ENCODE data around the gene CGREF1. TPM values are rescaled to one million over a fixed set of nuclear protein-coding genes. Genes with fewer than 3 reads are reported as not detected.

The CGREF1 gene, protein sequence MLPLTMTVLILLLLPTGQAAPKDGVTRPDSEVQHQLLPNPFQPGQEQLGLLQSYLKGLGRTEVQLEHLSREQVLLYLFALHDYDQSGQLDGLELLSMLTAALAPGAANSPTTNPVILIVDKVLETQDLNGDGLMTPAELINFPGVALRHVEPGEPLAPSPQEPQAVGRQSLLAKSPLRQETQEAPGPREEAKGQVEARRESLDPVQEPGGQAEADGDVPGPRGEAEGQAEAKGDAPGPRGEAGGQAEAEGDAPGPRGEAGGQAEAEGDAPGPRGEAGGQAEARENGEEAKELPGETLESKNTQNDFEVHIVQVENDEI
- polyA plus RNA-seq = 10 to 100 TPM in 1 of 3 donors, 1 to 10 TPM in 2; 3.3 to 12.7 (median 5.0) TPM

DNA sequence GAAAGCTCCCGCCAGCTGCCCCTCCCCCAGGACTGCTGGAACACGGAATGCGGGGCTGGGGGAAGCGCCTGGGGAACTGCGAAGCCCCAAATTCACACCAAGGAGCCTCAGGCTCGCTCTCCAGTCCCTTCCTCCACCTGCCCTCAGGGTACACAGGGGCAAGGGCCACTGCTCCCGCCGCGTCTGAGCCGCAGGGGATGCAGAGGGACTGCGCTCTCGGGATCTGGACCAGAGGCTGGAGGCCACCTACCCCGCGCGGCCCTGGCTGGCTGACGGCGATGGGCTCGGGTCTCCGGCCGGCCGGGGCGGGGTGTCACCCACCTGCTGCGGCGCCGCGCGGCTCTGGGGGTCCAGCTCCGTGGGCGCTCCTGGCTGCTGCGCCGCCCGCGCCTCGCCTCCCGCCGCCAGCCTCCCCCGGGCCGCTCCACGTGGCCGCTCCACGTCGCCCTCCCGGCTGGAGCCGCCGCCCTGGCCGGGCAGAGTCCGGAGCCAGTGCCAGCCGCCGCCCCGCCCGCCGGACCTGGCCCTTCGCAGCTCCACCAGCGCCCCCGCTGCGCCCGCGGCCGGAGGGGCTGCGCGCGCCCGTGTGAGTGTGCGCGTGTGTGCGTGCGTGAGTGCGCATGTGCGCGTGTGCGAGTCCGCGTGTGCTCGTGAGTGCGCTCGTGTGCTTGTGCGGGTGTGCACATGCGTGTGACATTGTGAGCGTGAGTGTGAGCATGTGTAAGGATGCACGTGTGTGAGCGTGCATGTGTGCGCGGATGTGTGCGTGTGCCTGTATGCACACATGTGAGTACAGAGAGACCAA, at the start of gene CGREF1:
Gene CGREF1, minus strand, starts transcription at position 604 of the 805 bp plus-strand sequence. CDS start 14,762 bp downstream, outside the sequence.
- H3K27ac ChIP-seq (ENCODE audit: low read depth, low read length) = no peak within 1 kb of the TSS
- WGBS, 3 donors = 4 to 5% (median 5%) methylated on average over 54 to 84 of the region's 84 CpGs

DNA sequence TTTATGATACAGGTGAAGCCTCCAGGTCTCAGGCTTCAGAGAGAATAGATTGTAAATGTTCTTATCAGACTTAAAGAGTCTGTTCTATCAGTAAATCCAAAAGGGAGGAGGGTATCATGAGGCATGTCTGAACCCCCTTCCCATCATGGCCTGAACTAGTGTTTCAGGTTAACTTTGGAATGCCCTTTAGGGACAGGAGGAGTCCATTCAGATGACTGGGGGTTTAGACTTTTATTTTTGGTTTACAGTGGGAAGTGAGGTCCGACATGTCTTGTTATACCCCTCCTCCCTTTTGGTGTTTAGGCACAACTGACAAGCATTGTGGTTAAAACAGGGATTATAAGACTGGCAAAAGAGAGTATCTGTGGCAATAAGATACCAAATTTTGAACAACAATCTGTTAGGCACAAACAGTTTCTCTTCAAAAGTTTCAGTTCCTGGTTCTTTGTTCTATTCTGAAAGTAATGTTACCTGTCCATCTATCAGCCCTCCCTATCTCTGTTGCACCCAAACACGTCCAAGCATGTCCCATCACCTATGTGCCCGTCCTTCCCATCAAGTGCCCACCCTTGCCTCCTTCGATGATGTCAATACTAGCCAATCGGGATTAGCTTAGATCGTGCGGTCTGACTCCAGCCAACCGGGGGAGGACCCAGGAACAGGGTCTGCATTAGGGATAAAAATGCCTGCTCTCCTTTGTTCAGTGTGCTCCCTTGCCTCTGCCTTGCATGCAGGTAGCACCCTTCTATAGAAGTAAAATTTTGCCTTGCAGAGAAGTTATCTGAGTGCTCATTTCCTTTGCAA, 46.2 kb upstream of the CGREF1 start:
- WGBS, 3 donors = 83 to 86% (median 84%) methylated on average over 8 of the region's 8 CpGs
- H3K27ac ChIP-seq (ENCODE audit: low read depth, low read length) = no peak overlapping the region

DNA sequence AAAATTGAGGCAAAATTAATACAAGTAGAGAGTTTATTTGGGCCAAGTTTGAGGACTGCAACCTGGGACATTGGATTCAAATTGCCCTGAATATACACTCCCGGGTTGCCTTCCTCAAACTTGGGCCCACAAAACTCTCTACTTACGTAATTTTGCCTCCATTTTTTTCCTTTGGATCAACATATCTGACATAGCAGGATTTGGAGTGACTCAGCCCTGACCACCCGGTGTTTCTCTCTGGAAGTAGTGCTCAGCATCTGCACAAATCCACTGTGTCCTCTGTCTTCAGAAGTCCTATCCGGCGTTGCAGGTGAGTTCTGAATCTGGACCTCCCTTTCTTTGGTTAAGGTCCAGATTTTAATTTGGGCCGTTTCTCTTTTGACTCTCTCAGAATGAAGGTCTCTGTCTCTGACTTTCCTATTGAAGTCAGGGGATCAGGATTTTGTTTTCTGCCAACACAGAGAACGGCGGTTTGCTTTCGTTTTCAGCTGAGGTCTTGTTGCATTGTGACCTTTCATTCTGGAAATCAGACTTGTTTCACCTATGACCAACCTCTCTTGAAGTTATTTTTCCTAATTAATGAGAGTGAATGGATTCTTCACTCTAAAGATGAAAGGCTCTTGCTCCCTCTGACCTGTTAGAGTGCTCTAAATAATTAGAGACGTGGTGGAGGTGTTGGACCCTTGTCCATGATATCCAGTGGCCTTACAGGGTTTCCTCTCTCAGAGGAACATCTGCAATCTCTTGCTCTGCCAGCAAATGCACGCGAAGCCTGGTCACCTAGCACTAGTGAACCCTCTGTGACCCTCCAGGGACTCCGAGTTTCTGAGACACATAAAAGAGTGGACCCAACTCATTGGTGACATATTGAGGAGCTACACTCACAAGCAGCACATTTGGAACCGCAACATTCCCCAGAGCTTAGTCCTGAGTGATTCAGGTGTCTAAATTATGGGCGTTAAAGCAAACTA, 43.5 kb upstream of the CGREF1 start:
- H3K27ac ChIP-seq (ENCODE audit: low read depth, low read length) = no peak overlapping the region
- WGBS, 3 donors = 80 to 82% (median 81%) methylated on average over 15 of the region's 15 CpGs

DNA sequence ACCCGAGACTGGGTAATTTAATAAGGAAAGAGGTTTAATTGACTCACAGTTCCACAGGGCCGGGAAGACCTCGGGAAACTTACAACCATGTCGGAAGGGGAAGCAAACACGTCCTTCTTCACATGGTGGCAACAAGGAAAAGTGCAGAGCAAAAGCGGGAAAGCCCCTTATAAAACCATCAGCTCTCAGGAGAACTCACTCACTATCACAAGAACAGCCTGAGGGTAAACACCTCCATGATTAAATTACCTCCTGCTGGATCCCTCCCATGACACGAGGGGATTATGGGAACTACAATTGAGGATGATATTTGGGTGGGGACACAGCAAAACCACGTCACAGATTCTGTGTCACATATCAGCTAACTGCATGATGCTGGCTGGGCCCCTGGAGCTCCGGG, 41.3 kb upstream of the CGREF1 start:
- 76 to 88% (median 86%) methylated on average over 9 of the region's 9 CpGs for WGBS, 3 donors
- H3K27ac ChIP-seq (ENCODE audit: low read depth, low read length) = no peak overlapping the region

DNA sequence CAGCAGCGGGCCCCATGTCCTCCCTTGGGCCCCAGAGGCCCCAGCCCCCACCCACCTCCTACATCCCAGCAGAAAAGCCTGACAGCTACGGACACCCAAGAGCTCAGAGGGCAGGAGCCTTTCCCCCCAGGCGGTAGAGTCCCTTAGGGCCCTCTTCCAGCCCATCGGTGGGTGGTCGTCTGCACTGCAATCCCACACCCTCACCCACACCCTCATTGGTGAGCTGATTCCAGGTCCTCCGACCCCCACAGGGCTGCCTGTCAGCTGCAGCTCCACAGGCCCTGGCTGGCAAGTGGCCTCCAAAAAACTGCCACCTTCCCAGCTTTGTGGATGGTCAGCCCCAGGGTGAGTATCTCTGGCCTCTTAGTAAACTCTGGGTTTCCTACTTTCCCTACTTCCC, 40.3 kb upstream of the CGREF1 start:
- WGBS, 3 donors = 84 to 88% (median 86%) methylated on average over 6 of the region's 6 CpGs
- H3K27ac ChIP-seq (ENCODE audit: low read depth, low read length) = no peak overlapping the region

DNA sequence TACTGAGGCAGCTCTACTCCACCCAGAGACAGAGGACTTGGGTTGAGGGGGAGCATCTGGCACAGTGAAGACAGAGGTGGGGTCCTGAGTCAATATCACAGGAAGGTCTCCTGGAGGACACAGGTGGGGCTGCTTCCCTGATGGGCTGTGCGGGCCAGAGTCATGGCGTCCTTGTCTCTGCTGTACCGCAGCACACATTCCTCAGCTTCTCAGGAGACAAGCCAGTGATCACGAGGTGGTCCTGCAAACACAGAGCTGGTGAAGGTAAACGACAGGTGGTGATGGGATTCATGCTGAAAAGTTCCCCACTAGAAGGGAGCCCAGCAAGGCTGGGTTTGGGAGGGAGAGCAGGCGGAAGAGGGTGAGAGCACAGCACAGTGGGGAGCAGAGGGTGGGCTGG, 39.5 kb upstream of the CGREF1 start:
- H3K27ac ChIP-seq (ENCODE audit: low read depth, low read length) = no peak overlapping the region
- WGBS, 3 donors = 55 to 78% (median 75%) methylated on average over 6 of the region's 6 CpGs

DNA sequence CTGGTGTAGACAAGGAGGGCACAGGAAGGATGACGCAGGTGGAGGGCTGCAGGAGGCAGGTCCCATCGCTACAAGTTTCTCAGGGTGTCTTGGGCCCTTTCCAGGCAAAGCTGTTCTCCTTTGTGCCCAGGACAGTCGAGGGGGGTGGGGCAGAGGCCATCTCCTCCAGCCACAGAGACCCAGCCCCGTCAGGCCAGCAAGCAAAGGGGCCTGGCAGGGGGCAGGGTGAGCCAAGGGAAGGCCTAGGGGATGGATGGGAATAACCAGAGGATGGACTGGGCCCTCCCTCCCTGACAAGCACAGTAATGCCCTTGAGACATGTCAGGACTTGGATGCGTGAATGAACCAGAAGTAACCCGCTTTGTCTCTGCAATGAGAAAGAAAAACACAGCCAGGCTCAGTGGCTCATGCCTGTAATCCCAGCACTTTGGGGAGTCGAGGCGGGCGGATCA, 36.2 kb upstream of the CGREF1 start:
- H3K27ac ChIP-seq (ENCODE audit: low read depth, low read length) = no peak overlapping the region
- 67 to 80% (median 76%) methylated on average over 9 of the region's 9 CpGs for WGBS, 3 donors

DNA sequence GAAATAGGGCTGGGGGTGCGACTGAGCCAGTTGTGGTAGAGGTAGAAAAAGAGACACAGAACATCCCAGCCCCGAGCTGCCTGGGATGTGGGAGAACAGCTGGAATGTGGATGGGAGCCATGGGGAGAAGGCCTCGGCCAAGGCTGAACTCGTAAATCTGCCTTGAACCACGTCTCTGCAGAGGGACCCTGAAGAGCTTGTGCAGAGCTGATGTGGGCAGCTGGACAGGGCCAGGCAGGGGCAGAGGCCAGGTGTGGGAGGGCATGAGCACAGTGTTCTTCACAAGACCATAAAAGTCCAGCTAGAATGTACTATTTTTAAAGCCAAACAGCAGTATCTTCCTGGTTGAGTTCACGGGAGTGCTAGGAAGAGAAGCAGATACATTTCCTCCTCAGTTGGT, 35.6 kb upstream of the CGREF1 start:
- WGBS, 3 donors = 59 to 81% (median 61%) methylated on average over 6 of the region's 6 CpGs

DNA sequence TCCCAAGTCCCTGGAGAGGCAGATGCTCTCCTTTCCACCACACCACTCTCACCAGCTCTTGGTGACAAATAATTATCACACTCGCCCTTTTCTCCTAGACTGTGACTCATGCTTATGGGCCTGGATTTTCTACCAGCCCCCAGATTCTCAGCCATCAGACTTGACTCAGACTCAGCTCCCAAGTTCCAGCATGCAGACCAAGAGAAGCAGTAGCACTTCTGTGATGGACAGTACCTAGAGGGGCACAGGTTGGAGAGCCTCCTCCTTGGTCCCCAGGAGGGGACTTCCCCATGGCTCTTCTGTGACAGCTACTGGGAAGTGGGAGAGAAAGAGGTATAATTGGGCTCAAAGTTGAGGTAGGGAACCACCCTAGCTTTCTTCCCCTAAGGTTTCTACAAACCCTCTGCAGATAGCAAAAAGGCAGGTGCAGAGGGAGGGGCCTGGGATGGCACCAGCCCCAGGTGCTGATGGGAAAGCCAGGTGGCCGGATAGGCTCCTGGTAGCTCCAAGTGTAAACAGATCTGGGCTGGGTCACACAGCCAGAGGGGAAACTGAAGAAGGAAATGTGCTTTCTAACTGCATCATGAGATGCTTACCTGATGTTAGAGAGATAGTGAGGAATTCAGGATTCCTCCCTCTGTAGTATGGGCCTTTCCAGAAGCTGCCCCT, 34.0 kb upstream of the CGREF1 start:
- 72 to 84% (median 76%) methylated on average over 2 of the region's 2 CpGs for WGBS, 3 donors
- H3K27ac ChIP-seq (ENCODE audit: low read depth, low read length) = no peak overlapping the region

More for the DNA sequence above, 35.6 kb upstream of the CGREF1 start:
- H3K27ac ChIP-seq (ENCODE audit: low read depth, low read length) = no peak overlapping the region

DNA sequence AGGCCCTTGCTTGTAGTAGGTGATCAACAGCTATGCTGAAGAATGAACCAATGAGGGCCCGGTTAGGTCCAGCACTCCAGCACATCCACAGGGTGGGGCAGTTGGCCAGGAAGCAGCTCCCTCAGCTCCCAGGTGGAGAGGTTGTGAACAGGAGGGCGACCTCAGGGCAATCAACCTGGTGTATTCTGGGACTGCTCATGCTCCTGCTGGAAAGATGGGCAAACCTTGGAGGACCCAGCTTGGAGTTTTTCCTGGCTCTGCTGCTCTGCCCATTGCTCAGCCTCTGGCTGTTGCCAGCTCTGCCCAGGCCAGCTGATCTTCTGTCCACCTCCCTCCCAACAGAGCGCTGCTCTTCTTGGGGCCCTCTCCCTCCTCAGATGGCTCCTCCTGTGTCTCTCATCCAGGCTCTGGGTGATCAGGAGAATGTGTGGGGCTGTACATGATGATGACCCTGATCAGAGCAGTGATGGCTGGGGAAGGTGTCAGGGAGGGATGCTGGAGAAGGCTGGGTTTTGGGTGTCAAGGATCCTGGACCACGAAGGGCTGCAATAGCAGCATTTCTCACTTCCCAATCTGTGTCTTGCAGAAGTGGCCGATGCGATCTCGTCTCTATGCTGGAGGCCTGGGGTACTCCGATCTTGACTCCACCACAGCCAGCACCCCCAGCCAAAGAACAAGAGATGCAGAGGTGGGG, 33.3 kb upstream of the CGREF1 start:
- WGBS, 3 donors = 86 to 89% (median 89%) methylated on average over 8 of the region's 8 CpGs
- H3K27ac ChIP-seq (ENCODE audit: low read depth, low read length) = no peak overlapping the region

DNA sequence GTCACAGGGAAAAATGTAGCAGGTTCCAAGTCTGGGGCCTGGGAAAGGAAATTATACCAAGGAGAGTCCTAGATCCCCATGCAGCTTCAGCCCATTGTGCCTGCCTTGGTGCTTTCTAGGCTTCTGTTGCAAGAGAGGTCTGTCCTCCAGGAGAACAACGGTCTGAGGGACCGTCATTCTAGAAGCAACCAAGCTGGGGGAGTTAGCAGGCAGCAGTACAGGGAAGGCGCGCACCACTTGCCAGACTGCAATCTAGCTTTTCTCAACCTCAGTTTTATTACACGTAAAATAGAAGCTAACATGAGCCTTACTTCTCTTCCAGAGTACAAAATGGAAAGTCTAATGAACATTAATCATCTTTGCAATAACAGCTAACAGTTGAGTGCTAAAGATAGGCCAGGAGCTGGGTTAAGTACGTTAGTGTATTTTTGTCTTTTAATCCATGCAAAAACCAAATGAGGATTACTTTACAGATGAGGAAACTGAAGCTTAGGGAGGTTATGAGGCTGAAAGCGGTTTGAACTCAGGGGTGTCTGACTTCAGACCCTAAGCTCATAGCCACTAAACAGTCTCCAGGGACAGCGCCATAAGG, 31.8 kb upstream of the CGREF1 start:
- H3K27ac ChIP-seq (ENCODE audit: low read depth, low read length) = no peak overlapping the region
- 73 to 85% (median 77%) methylated on average over 8 of the region's 8 CpGs for WGBS, 3 donors

DNA sequence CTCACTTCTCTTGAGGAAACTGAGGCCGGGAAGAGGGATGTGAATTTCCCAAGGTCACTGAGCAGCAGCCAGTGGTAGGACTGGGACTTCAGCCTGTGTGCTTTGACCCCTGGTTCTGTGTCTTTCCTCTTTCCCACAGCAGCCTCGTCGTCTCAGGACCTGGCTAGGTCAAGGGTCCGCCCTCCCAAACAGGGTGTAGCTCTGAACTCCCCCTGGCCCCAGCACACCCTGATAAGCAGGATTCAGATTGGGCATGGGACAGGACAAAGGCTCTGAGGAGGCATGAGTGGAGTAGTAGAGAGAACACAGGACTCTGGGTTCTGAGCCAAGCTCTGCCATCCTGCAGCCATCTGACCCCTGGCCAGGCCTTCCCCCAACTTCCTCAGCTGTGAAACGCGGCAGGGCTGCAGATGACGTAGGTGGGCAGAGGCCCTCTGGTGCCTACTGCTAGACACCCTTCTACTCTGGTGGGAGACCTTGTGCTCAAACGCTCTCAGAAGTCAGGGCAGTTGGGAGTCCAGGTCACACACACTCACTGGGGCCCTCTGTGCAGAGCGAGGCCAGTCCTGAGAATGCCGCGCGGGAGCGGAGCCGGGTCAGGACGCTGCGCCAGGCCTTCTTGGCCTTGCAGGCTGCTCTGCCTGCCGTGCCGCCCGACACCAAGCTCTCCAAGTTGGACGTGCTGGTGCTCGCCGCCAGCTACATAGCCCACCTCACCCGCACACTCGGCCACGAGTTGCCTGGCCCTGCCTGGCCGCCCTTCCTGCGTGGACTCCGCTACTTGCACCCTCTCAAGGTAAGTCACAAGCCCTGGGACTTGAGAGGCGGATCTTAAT, 30.9 kb upstream of the CGREF1 start:
- WGBS, 3 donors = 84 to 89% (median 89%) methylated on average over 29 of the region's 29 CpGs
- no peak overlapping the region for H3K27ac ChIP-seq (ENCODE audit: low read depth, low read length)

DNA sequence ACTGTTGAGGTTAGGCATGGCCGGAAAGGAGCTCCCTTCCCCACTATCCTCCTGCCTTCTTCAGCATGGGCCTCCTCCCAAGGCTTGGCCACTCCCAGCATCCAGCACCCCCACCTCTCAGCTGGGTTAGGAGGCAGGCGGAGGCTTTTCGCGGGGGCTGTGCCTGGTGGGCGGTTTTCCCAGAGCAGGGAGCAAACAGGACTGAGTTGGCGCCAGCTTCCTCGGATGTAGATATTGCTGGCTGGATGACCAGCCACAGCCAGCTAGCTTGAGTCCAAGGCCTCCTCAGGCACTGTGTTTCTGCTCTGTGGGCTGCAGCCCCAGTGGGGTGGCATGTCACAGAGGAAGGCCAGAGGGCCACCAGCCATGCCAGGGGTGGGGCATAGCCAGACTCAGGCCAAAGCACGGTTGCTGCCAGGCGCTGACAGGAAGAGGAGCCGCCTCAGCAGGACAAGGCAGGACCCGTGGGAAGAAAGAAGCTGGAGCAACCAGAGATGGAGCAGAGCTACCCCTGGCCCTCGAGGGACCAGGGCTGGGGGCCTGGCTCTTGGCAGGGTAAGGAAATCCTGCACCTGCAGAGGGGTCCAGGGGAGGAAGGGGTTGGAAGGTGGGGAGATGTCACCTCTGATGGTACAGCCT, 30.0 kb upstream of the CGREF1 start, which contains the start of gene TCF23:
Gene TCF23, plus strand, starts transcription at position 204 of the 639 bp plus-strand sequence. Its CDS starts 130 bp downstream, at position 334.
- no peak within 1 kb of the TSS for H3K27ac ChIP-seq (ENCODE audit: low read depth, low read length)
- 45 to 65% (median 60%) methylated on average over 12 of the region's 12 CpGs for WGBS, 3 donors

DNA sequence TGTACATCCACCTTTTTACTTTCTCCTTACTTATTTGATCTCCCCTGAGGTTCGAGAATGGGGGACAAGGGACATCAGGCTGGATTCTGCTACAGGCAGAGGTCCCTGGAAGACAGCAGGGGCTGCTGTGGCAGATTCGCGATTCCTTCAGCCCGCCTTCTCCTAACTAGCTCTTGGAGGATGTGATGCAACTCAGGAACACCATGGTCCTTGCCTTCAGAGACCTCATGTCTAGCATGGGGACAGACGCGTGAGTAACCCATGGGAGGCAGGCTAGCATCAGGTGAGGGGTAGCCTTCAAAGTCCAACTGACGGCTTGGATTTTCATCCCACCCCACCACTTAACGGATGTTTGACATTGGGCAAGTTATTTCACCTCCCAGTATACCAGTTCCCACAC, 29.0 kb upstream of the CGREF1 start:
- H3K27ac ChIP-seq (ENCODE audit: low read depth, low read length) = no peak overlapping the region
- 91 to 94% (median 94%) methylated on average over 8 of the region's 8 CpGs for WGBS, 3 donors

DNA sequence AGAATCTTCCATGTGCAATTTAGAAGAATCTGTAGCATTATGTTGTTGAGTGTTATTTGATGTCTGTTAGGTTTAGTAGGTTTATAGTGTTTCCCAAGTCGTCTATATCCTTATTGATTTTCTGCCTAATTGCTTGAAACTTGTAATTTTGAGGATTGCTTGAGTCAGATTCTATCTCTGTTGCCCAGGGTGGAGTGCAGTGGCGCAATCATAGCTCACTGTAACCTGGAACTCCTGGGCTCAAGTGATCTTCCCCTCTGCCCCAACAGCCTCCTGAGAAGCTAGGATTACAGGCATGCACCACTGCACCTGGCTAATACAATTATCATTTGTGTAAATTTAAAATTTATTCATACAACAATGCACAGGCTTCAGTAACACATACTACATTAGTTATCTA, 26.8 kb upstream of the CGREF1 start:
- WGBS, 3 donors = 75 to 86% (median 82%) methylated on average over 2 of the region's 2 CpGs
- H3K27ac ChIP-seq (ENCODE audit: low read depth, low read length) = no peak overlapping the region
